Measurements from ENCODE around the gene SEMA5B. TPM values are rescaled to one million over a fixed set of nuclear protein-coding genes. Genes with fewer than 3 reads are reported as not detected.

Gene SEMA5B
- total RNA-seq, 1 donor from 2014 or later, result 1.1 TPM

DNA sequence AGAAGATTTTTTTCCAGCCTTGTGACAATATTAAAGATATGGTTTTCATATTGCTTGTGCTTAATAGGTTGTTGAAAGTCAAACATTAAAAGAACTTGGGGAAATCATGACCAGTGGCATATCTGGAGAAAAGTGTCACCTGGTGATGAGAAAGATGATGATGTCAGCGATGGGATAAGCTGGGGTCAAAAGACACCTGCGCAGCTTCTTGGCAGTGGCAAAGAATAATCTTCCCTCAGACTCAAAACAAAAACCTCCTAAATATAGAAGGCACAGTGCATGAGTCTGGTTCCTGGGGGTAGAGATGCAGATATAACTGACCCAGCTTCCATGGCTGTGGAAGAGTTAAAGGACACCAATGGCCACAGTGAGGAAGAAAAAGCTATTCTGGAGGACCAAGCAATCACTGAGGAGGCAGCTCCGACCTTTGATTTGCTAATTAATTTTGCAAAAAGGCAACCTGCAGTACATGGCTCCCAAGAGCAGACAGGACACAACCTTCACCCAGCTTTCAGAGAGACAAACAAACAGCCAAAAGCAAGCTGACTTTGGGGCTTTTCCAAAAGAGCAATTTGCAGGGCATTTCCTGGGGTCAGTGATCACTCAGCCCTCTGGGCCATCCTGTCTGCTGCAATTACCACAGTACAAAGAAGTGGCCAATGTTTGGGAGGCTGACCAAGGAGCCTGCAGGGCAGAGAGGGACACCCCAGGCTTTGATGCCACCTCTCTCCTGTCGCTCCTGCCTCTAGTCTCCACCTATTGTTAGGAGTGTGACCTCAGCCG, 17.6 kb upstream of the SEMA5B start:
- no peak overlapping the region for H3K4me3 Mint-ChIP-seq (ENCODE audit: unreplicated experiment)
- TF ChIP-seq, protein P1, sequence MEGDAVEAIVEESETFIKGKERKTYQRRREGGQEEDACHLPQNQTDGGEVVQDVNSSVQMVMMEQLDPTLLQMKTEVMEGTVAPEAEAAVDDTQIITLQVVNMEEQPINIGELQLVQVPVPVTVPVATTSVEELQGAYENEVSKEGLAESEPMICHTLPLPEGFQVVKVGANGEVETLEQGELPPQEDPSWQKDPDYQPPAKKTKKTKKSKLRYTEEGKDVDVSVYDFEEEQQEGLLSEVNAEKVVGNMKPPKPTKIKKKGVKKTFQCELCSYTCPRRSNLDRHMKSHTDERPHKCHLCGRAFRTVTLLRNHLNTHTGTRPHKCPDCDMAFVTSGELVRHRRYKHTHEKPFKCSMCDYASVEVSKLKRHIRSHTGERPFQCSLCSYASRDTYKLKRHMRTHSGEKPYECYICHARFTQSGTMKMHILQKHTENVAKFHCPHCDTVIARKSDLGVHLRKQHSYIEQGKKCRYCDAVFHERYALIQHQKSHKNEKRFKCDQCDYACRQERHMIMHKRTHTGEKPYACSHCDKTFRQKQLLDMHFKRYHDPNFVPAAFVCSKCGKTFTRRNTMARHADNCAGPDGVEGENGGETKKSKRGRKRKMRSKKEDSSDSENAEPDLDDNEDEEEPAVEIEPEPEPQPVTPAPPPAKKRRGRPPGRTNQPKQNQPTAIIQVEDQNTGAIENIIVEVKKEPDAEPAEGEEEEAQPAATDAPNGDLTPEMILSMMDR (IDR thresholded peaks at IDR 0.05; ENCODE audit: unreplicated experiment), result no peak
- no peaks in the 10 kb centered on the region for H3K36me3 Mint-ChIP-seq (ENCODE audit: low read depth, unreplicated experiment)
- no peak overlapping the region for H3K27ac Mint-ChIP-seq (ENCODE audit: unreplicated experiment)
- no peak for DNase-seq (ENCODE audit: low spot score)
- peaks cover 11% of the 10 kb centered on the region for H3K4me1 Mint-ChIP-seq (ENCODE audit: unreplicated experiment)
- H3K9me3 Mint-ChIP-seq (ENCODE audit: unreplicated experiment), result no peaks in the 10 kb centered on the region
- no peaks in the 10 kb centered on the region for H3K27me3 Mint-ChIP-seq (ENCODE audit: unreplicated experiment)

DNA sequence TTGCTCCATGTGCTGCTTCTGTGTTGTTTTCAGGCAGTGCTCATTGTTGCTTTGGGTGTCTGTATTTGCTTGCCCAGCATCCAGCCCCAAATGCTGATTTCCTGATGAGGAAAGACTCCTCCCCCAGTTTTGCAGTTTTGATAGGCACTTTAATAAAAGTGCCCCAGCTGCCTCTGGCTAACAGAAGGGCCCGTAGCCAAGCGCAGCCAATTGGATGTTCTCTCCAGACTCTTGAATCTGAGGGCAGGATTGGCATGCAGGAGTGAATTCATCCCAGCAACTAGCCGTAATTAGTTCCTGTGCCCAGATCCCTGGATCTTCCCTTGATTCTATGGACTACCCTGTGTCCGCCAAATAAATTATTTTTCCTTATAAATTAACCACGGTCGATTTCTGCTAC, 14.8 kb upstream of the SEMA5B start:
- H3K36me3 Mint-ChIP-seq (ENCODE audit: low read depth, unreplicated experiment), result no peaks in the 10 kb centered on the region
- no peak overlapping the region for H3K4me3 Mint-ChIP-seq (ENCODE audit: unreplicated experiment)
- H3K9me3 Mint-ChIP-seq (ENCODE audit: unreplicated experiment), result no peaks in the 10 kb centered on the region
- H3K27me3 Mint-ChIP-seq (ENCODE audit: unreplicated experiment), result no peaks in the 10 kb centered on the region
- TF ChIP-seq, protein P1 (IDR thresholded peaks at IDR 0.05; ENCODE audit: unreplicated experiment), result no peak
- no peak overlapping the region for H3K27ac Mint-ChIP-seq (ENCODE audit: unreplicated experiment)
- no peak for DNase-seq (ENCODE audit: low spot score)
- peaks cover 9% of the 10 kb centered on the region for H3K4me1 Mint-ChIP-seq (ENCODE audit: unreplicated experiment)

DNA sequence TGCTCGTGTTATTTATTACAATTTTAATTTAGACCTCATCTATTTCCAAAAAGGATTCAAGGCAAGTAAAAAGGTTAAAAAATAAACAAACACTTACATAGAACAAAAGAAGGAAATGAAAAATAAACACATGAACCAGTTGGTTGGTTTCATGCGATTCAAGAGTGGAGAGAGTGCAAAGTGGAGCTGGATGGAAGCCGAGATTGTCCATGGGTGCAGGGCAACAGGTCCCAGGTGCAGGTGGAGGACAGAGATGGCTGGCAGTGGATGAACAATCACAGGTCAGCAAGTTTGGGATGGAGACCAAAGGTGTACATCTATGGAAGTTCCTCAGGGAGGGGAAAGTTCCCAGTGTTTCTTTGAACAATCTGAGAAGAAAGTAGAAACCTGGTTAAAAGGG, 11.6 kb upstream of the SEMA5B start:
- no peaks in the 10 kb centered on the region for H3K36me3 Mint-ChIP-seq (ENCODE audit: low read depth, unreplicated experiment)
- no peaks in the 10 kb centered on the region for H3K9me3 Mint-ChIP-seq (ENCODE audit: unreplicated experiment)
- TF ChIP-seq, protein P1 (IDR thresholded peaks at IDR 0.05; ENCODE audit: unreplicated experiment), result no peak
- H3K27ac Mint-ChIP-seq (ENCODE audit: unreplicated experiment), result no peak overlapping the region
- DNase-seq (ENCODE audit: low spot score), result no peak
- no peak overlapping the region for H3K4me3 Mint-ChIP-seq (ENCODE audit: unreplicated experiment)
- peaks cover 9% of the 10 kb centered on the region for H3K4me1 Mint-ChIP-seq (ENCODE audit: unreplicated experiment)
- peaks cover 3% of the 10 kb centered on the region for H3K27me3 Mint-ChIP-seq (ENCODE audit: unreplicated experiment)

- H3K27ac Mint-ChIP-seq (ENCODE audit: unreplicated experiment), result no peak overlapping the region
- H3K27me3 Mint-ChIP-seq (ENCODE audit: unreplicated experiment), result peaks cover 3% of the 10 kb centered on the region
- TF ChIP-seq, protein P1 (IDR thresholded peaks at IDR 0.05; ENCODE audit: unreplicated experiment), result no peak
- peaks cover 9% of the 10 kb centered on the region for H3K4me1 Mint-ChIP-seq (ENCODE audit: unreplicated experiment)
- H3K4me3 Mint-ChIP-seq (ENCODE audit: unreplicated experiment), result no peak overlapping the region
- H3K9me3 Mint-ChIP-seq (ENCODE audit: unreplicated experiment), result no peaks in the 10 kb centered on the region
- no peak for DNase-seq (ENCODE audit: low spot score)
- no peaks in the 10 kb centered on the region for H3K36me3 Mint-ChIP-seq (ENCODE audit: low read depth, unreplicated experiment)
Observed at GRCh38 chr3:123038751-123039150, 11.2 kb upstream of the SEMA5B start.

GRCh38 chr3:123037015-123037375, 9.4 kb upstream of the SEMA5B start:
- Mint-ChIP-seq H3K4me3 (ENCODE audit: unreplicated experiment) (no peak overlapping the region), H3K27ac (ENCODE audit: unreplicated experiment) (no peak overlapping the region), H3K4me1 (ENCODE audit: unreplicated experiment) (peaks cover 11% of the 10 kb centered on the region), H3K27me3 (ENCODE audit: unreplicated experiment) (peaks cover 3% of the 10 kb centered on the region), H3K36me3 (ENCODE audit: low read depth, unreplicated experiment) (no peaks in the 10 kb centered on the region), H3K9me3 (ENCODE audit: unreplicated experiment) (no peaks in the 10 kb centered on the region)
- TF ChIP-seq, protein P1 (IDR thresholded peaks at IDR 0.05; ENCODE audit: unreplicated experiment), result no peak
- no peak for DNase-seq (ENCODE audit: low spot score)
